GM18858 (cell line): Measurements from ENCODE around the gene CCER1.

ENCODE experiments used
- ATAC-seq: cut with Tn5 transposase; IDR thresholded peaks from one replicate; pipeline ENCODE4 v1.9.1; 2021; ENCODE audit not compliant: unreplicated experiment

Gene CCER1

GRCh38 chr12:90969346-90969745 lies 14.4 kb upstream of the CCER1 start:
- no peak for ATAC-seq

GRCh38 chr12:90965204-90965603 lies 10.2 kb upstream of the CCER1 start:
- peak; percentile 88 for ATAC-seq

- ATAC-seq, result no peak
Observed at GRCh38 chr12:90964616-90965015, 9.6 kb upstream of the CCER1 start.

- no peak for ATAC-seq
Observed at GRCh38 chr12:90963946-90964345, 9.0 kb upstream of the CCER1 start.

GRCh38 chr12:90961154-90961553 lies 6.2 kb upstream of the CCER1 start:
- ATAC-seq, result no peak

GRCh38 chr12:90959538-90960139 lies 4.7 kb upstream of the CCER1 start:
- peak; percentile 81 for ATAC-seq

- no peak for ATAC-seq
Observed at GRCh38 chr12:90959032-90959431, 4.1 kb upstream of the CCER1 start.

- ATAC-seq, result no peak
Observed at GRCh38 chr12:90958347-90958746, 3.4 kb upstream of the CCER1 start.

GRCh38 chr12:90954428-90954827 lies 548 bp downstream of the CCER1 start:
- ATAC-seq, result no peak

- ATAC-seq, result no peak
Observed at GRCh38 chr12:90953956-90954421, 987 bp downstream of the CCER1 start.

GRCh38 chr12:90951432-90952105 lies 3.4 kb downstream of the CCER1 start:
- ATAC-seq, result no peak

GRCh38 chr12:90947869-90948268 lies 7.1 kb downstream of the CCER1 start:
- no peak for ATAC-seq

GRCh38 chr12:90945070-90945649 lies 9.8 kb downstream of the CCER1 start:
- ATAC-seq, result peak; percentile 76

GRCh38 chr12:90943255-90943654 lies 11.7 kb downstream of the CCER1 start:
- no peak for ATAC-seq

- ATAC-seq, result peak; percentile 61
Observed at GRCh38 chr12:90940872-90941499, 14.0 kb downstream of the CCER1 start.

- no peak for ATAC-seq
Observed at GRCh38 chr12:90939382-90939781, 15.6 kb downstream of the CCER1 start.

- ATAC-seq, result no peak
Observed at GRCh38 chr12:90938451-90938850, 16.5 kb downstream of the CCER1 start.

GRCh38 chr12:90937651-90938050 lies 17.3 kb downstream of the CCER1 start:
- no peak for ATAC-seq

GRCh38 chr12:90936230-90937005 lies 18.6 kb downstream of the CCER1 start:
- no peak for ATAC-seq

- no peak for ATAC-seq
Observed at GRCh38 chr12:90925562-90925961, 29.4 kb downstream of the CCER1 start.

- ATAC-seq, result no peak
Observed at GRCh38 chr12:90924406-90924805, 30.6 kb downstream of the CCER1 start.
